H1 (cell line): Measurements from ENCODE around the gene NPHP4. TPM values are rescaled to one million over a fixed set of nuclear protein-coding genes. Genes with fewer than 3 reads are reported as not detected.

ENCODE experiments used
- polyA plus RNA-seq, 7 experiments: library from polyadenylated mRNA; depleted of rRNA in 3 of 7; stranded (reverse) in 5 of 7; unstranded in 2 of 7; fragments of >200 nt in 5 of 7; fragments of 200-250 nt in 2 of 7; gene quantifications; 1 replicate in 5 of 7; 2 replicates in 1 of 7; 4 replicates in 1 of 7; pipeline versions ENCODE4 v1.2.1 to v1.2.3, GENCODE V29; 2011 to 2013; ENCODE audit warnings: missing spikeins in 2 of 7, mixed read lengths in 2 of 7
- total RNA-seq: library from RNA; stranded (reverse); fragmentation: NEBNext Ultra II Directional; extraction: Animal tissue kit (Norgen Biotek cat#: 25700); gene quantifications from 2 replicates; pipeline ENCODE4 v1.2.1, GENCODE V29; 2021
- TF ChIP-seq, protein P1 (sequence below): IDR thresholded peaks from 2 replicates; pipeline ENCODE4 v1.6.1; 2011; ENCODE audit warnings: low read length, improper control_type of control experiment

NPHP4 gene
- total and polyA plus RNA-seq, 2 of the 8 experiments (the other 6 are each of a cell fraction or from before 2014, with no cell fraction given): 5.8 to 14.0 TPM

GRCh38 chr1:6011161-6011945 is 19.1 kb upstream of the NPHP4 start (continued):
- TF ChIP-seq, protein P1, sequence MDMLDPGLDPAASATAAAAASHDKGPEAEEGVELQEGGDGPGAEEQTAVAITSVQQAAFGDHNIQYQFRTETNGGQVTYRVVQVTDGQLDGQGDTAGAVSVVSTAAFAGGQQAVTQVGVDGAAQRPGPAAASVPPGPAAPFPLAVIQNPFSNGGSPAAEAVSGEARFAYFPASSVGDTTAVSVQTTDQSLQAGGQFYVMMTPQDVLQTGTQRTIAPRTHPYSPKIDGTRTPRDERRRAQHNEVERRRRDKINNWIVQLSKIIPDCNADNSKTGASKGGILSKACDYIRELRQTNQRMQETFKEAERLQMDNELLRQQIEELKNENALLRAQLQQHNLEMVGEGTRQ: no peak
- TF ChIP-seq, all 59 proteins: peak for 0
